Natural killer cell (primary cell): ENCODE data around the gene PIM3. TPM values are rescaled to one million over a fixed set of nuclear protein-coding genes. Genes with fewer than 3 reads are reported as not detected.
A peak's percentile ranks its signal among the peaks of the same experiment; 100 is the strongest.

ENCODE experiments used
- ATAC-seq, 3 donors: fragments of 150-1000 bp in 2 of 3; fragments of 200-7000 bp in 1 of 3; cut with Tn5 transposase; 1 replicate in 1 of 3; 2 replicates in 2 of 3; pipeline ENCODE4 v1.10.0; 2021; ENCODE audit warnings: mild to moderate bottlenecking in 2 of 3, moderate library complexity in 2 of 3
- DNase-seq, 2 donors: peaks; one replicate each; pipeline versions ENCODE4 v3.0.0 to v3.0.0-alpha.2; 2013 to 2021; ENCODE audit warnings: mixed read lengths in 1 of 2
- H3K27ac ChIP-seq: one replicate; pipeline ENCODE4 v1.5.1; 2013; ENCODE audit warnings: mild to moderate bottlenecking, low read length
- H3K27me3 ChIP-seq: one replicate; pipeline ENCODE4 v1.6.1; 2013; ENCODE audit warnings: low read length; ENCODE audit not compliant: control insufficient read depth, insufficient read depth
- H3K36me3 ChIP-seq: one replicate; pipeline ENCODE4 v1.6.1; 2013; ENCODE audit warnings: low read length; ENCODE audit not compliant: control insufficient read depth, insufficient read depth
- H3K4me1 ChIP-seq: one replicate; pipeline ENCODE4 v1.6.1; 2013; ENCODE audit warnings: low read length; ENCODE audit not compliant: control insufficient read depth, insufficient read depth
- H3K4me3 ChIP-seq: one replicate; pipeline ENCODE4 v1.5.1; 2013; ENCODE audit warnings: low read length
- H3K9me3 ChIP-seq: one replicate; pipeline ENCODE4 v1.6.1; 2013; ENCODE audit warnings: low read length; ENCODE audit not compliant: control insufficient read depth, insufficient read depth
- H3K27ac Mint-ChIP-seq, 2 donors: one replicate each; pipeline ENCODE4 v1.8.0; 2022; ENCODE audit warnings: mild to moderate bottlenecking in 2 of 2, mixed read lengths in 2 of 2, moderate library complexity in 1 of 2
- H3K27me3 Mint-ChIP-seq, 2 donors: one replicate each; pipeline ENCODE4 v1.8.0; 2022; ENCODE audit warnings: low read depth in 2 of 2, mixed read lengths in 2 of 2
- H3K36me3 Mint-ChIP-seq: one replicate; pipeline ENCODE4 v1.8.0; 2022; ENCODE audit warnings: mixed read lengths
- H3K4me1 Mint-ChIP-seq, 2 donors: one replicate each; pipeline ENCODE4 v1.8.0; 2022; ENCODE audit warnings: mixed read lengths in 2 of 2
- H3K4me3 Mint-ChIP-seq: one replicate; pipeline ENCODE4 v1.8.0; 2022; ENCODE audit warnings: mild to moderate bottlenecking, moderate library complexity, mixed read lengths
- H3K9me3 Mint-ChIP-seq, 2 donors: one replicate each; pipeline ENCODE4 v1.8.0; 2022; ENCODE audit warnings: mixed read lengths in 2 of 2
- CTCF ChIP-seq: fragments of 200-600 bp; IDR thresholded peaks from one replicate; pipeline ENCODE4 v1.8.0; 2022; ENCODE audit warnings: antibody characterized with exemption
- WGBS: methylation state at CpG from one replicate; pipeline ENCODE4 v1.1.7; 2013; ENCODE audit warnings: missing lambda C conversion rate; ENCODE audit not compliant: insufficient coverage; 5-methylcytosine and 5-hydroxymethylcytosine counted together
- intact Hi-C: fragments of 100-400 bp; cut with micrococcal nuclease; formaldehyde crosslinking; loops from one replicate; pipeline ENCODE4 v1.14.2; 2022
- total RNA-seq, 4 donors: library from RNA; stranded (reverse); fragments of 120-200 nt in 1 of 4; gene quantifications; one replicate each; pipeline versions ENCODE4 v1.2.3 to v1.2.4, GENCODE V29; 2013 to 2022

The PIM3 gene
- total RNA-seq, 3 donors from 2014 or later (not counting 1 experiment from before 2014, with no cell fraction given) = 107 to 130 (median 129) TPM

GRCh38 chr22:49965091-49966040 is 4.8 kb downstream of the PIM3 start:
- ATAC-seq (no peak), DNase-seq (peak; percentile 17 to 38)
- Mint-ChIP-seq H3K4me3 (peak overlapping the region; percentile 9), H3K36me3 (no peaks in the 10 kb centered on the region), H3K9me3 (no peaks in the 10 kb centered on the region), H3K4me1 (peaks cover 10 to 31% of the 10 kb centered on the region in 2 donors), H3K27me3 (no peaks in the 10 kb centered on the region), H3K27ac (peak overlapping the region; percentile 88 to 90)
- intact Hi-C loops = no loop called here
- peaks cover 58% of the 10 kb centered on the region for H3K4me1 ChIP-seq
- no peak overlapping the region for H3K4me3 ChIP-seq
- no peaks in the 10 kb centered on the region for H3K9me3 ChIP-seq
- TF ChIP-seq CTCF = no peak
- H3K27ac ChIP-seq = no peak overlapping the region
- H3K36me3 ChIP-seq = peaks cover 19% of the 10 kb centered on the region
- no peaks in the 10 kb centered on the region for H3K27me3 ChIP-seq
- WGBS = 93% methylated on average over 22 of the region's 22 CpGs

GRCh38 chr22:49966041-49966773 is 5.6 kb downstream of the PIM3 start:
- no peaks in the 10 kb centered on the region for H3K9me3 ChIP-seq
- no peaks in the 10 kb centered on the region for H3K36me3 Mint-ChIP-seq
- no peak overlapping the region for H3K4me3 Mint-ChIP-seq
- H3K4me3 ChIP-seq = no peak overlapping the region
- DNase-seq (peak; percentile 16 to 35), ATAC-seq (no peak)
- no peaks in the 10 kb centered on the region for H3K27me3 ChIP-seq
- intact Hi-C loops = no loop called here
- H3K36me3 ChIP-seq = peaks cover 19% of the 10 kb centered on the region
- WGBS = 91% methylated on average over 11 of the region's 11 CpGs
- no peak overlapping the region for H3K27ac ChIP-seq
- peaks cover 67% of the 10 kb centered on the region for H3K4me1 ChIP-seq
- TF ChIP-seq CTCF = no peak
- no peaks in the 10 kb centered on the region for H3K27me3 Mint-ChIP-seq
- peaks cover 14 to 39% of the 10 kb centered on the region in 2 donors for H3K4me1 Mint-ChIP-seq
- peak overlapping the region; percentile 48 to 90 for H3K27ac Mint-ChIP-seq
- H3K9me3 Mint-ChIP-seq = no peaks in the 10 kb centered on the region

- Histone ChIP-seq H3K9me3 (no peaks in the 10 kb centered on the region), H3K27ac (peak overlapping the region; percentile 43), H3K4me3 (no peak overlapping the region), H3K4me1 (peaks cover 69% of the 10 kb centered on the region), H3K27me3 (no peaks in the 10 kb centered on the region), H3K36me3 (peaks cover 19% of the 10 kb centered on the region)
- H3K36me3 Mint-ChIP-seq = no peaks in the 10 kb centered on the region
- no peaks in the 10 kb centered on the region for H3K9me3 Mint-ChIP-seq
- DNase-seq (peak; percentile 23 to 45), ATAC-seq (no peak)
- WGBS = 32% methylated on average over 36 of the region's 36 CpGs
- no peak for TF ChIP-seq CTCF
- intact Hi-C loops = no loop called here
- peak overlapping the region; percentile 75 to 80 for H3K27ac Mint-ChIP-seq
- no peaks in the 10 kb centered on the region for H3K27me3 Mint-ChIP-seq
- H3K4me1 Mint-ChIP-seq = peaks cover 9 to 32% of the 10 kb centered on the region in 2 donors
- H3K4me3 Mint-ChIP-seq = peak overlapping the region; percentile 37
Measured at GRCh38 chr22:49966774-49967705, 6.5 kb downstream of the PIM3 start.
